CD4-positive, alpha-beta T cell treated with Interferon gamma for 1 hour (primary cell): ENCODE results near the gene URAD.
"Not testable (repeated sequence)": the region's sequence is repeated elsewhere in the genome, so short reads cannot be mapped to it uniquely, and the experiment has no call there.

ENCODE experiments used
- DNase-seq: peaks from one replicate; pipeline ENCODE4 v3.0.0-alpha.2; 2020

Gene URAD

DNA sequence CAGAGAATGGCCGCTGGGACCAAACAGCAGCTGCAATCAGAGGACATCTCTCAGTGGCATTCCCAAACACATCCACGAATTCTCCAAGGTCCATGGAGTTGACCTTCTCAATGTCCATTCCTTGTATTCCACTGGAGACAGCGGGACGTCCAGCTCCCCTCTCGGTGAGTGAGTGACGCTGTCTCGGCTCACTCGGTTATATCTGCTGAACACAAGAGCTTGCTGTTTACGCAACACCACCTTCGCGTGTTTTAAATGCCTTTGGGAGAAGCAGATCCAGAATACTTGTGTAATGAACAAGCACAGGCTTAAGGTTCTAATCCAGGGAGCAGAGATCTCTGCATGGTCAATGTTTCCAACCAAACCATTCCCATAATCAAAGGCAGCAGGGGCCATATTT lies at the start of gene URAD:
TSS of gene URAD (minus strand) at position 174 of the 400 bp plus-strand sequence. CDS start at position 118, 56 bp downstream.
- DNase-seq: no peak

- DNase-seq: no peak
Observed at GRCh38 chr13:28037399-28037798, 48.9 kb upstream of the URAD start.

DNA sequence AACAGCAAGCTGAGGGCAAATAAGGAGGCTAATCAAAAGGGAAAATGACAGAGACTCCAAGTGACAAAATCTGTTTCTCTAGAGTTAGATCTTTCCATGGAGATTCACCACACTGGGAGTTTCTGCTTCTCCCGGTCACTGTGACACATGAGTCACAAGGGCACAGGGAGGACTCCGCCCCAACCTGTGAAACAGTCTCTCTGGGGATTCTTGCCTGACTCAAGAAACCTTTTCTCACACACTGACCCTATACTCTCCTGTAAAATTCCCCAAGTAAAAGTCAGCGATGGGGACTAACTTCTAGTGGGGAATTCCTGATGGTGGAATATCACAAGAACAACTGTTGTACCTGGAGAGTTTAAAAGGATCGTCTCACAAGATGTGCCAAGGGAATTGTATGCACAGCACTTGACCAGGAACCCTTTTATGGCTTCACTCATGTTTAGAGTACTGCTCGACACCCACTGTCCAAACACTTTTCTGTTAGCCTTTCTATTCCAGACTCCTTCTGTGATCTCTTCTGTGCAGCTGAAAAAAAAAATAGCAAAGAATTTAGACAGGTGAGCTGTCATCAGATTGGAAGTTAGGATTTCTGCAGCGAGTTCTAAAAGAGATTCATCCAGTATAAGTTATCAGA lies 46.8 kb upstream of the URAD start:
- DNase-seq: no peak

DNA sequence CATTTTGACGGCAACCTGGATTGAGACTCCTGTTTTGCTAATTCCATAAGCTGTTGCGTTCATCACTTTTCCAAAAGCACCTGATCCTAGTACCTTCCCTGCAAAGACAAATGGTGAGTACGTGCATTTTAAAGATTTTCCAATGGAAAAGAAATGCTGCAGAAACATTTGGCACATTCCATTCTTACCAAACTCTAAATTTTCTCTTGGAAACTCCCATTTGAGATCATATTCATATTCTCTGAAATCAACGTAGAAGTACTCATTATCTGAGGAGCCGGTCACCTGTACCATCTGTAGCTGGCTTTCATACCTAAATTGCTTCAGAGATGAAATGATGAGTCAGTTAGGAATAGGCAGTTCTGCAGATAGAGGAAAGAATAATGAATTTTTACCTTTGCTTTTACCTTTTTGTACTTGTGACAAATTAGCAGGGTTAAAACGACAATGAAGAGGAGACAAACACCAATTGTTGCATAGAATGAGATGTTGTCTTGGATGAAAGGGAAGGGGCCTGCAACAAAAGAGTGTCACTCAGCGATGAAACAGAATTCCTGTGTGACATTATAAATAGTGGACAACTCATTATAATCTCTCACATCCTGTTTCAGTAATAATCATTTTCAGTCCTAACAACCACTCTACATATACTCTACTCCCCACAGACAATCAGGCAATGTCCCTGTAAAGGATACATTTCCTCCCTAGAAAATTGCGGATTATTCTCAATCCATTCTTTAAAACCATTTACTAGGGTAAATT lies 45.6 kb upstream of the URAD start:
- DNase-seq: no peak

DNA sequence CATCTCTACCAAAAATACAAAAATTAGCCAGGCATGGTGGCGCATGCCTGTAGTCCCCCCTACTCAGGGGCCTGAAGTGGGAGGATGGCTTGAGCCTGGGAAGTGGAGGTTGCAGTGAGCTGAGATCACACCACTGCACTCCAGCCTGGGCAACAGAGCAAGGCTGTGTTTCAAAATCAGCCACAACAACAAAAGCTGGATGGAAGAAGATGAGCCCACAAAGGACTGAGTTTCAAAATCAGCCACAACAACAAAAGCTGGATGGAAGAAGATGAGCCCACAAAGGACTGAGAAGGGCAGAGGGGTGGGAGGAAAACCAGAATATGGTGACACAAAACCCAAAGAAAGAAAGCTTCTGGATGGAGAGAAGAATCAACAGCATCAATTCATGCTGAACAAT lies 43.9 kb upstream of the URAD start:
- DNase-seq: not testable (repeated sequence)

DNA sequence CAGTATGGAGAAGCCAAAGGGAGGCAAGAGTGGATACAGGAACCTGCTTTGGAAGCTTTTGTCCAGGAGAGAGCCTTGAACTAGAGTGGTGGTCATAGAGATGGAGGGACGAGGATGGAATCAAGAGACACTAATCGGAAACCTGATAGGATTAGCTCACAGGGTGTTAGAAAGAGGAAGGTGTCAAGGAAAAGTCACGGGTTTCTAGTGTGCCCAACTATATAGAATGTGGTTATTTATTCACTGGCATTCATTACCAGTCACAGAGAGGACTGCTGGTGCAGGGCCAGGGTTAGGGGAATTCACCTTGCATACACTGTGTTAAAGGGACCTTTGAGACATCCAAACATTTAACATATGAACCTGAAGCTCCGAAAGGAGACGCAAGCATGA lies 43.4 kb upstream of the URAD start:
- no peak for DNase-seq

GRCh38 chr13:28031220-28031895 lies 42.9 kb upstream of the URAD start:
- peak; percentile 30 for DNase-seq

DNA sequence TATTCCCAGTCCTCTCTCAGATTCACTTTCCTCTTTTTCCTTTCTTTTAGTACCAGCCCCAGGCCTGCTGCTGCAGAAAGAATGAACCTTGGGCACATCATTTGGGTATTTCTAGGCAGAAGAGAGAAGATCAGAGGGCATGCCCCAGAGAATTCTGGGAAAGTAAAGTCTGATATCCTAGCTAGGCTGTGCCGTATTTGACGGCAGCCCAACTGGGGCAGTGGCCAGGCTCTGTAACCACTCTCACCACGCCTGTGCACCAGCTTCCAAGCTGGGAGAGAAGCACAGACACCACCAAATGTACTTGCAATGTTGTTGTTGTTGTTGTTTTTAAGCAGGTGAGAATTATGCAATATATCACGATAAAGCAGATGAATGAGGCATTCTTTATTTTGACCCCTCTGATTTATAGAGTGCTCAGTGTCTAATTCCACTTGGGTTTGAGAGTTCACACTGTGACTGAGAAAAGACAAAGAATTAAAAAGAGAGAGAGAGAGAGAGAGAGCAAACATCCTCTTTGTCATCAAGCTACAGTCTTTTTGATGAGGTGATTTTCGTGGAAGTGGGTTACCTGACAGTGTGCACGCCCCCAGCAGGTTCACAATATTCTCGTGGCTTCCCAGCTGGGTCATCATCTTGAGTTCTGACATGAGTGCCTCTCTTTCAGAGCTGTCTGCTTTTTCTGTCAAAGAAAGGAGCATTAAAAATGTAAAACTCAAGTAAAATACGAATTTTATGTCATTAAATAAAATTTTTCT lies 39.3 kb upstream of the URAD start:
- DNase-seq: no peak

GRCh38 chr13:28027071-28027470 lies 38.6 kb upstream of the URAD start:
- no peak for DNase-seq

- DNase-seq: no peak
Observed at GRCh38 chr13:28026508-28026907, 38.0 kb upstream of the URAD start.

DNA sequence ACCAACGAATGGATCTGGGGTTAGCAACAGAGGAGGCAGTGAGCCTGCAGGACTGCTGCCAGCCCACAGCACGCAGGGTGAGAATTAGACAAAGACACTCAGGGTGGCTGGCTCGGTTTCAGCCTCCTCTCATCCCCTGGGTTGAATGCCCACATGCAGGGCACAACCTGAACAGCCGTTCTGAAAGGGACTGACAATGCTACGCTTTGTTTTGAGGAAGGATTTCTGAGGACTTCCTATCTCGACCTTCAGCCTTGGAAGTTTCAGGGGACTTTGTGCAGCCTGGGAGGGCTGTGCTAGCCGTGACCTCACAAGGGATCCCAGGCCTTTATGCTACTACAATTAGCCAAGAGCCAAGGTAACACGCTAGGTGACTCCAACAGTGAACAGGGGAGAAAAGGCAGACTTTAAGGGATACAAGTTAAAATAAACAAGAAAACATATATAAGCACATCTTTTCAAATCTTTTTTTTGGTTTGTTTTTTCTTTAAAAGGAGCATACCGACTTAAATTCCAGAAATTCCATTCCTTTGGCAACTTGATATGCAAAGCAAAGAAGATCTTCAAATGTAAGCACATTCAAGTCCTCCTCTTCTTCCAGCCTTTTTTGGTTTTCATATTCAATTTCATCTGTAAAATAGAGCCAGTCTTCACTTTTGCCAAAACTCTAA lies 34.5 kb upstream of the URAD start:
- no peak for DNase-seq

DNA sequence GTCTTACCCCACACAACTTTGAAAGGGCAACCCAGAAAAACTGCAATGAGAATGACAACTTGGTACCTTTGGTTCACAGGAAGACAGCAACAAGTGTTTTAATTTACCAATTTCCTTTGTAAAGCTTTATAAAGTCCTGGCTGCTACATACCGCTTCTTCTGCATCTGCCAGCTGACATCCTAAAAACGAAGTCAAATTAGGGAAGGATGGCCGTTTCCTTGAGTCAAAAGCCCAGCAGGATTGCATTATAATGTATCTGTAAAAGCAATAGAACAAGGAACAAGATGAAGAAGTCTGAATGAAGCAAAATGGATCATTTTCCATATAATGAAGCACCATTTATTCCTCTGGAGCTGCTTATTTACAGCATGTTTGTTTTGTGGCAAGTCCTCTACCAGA lies 25.8 kb upstream of the URAD start:
- no peak for DNase-seq

GRCh38 chr13:28013482-28013881 lies 25.0 kb upstream of the URAD start:
- no peak for DNase-seq

GRCh38 chr13:28012896-28013295 lies 24.4 kb upstream of the URAD start:
- no peak for DNase-seq

- no peak for DNase-seq
Observed at GRCh38 chr13:28012383-28012782, 23.9 kb upstream of the URAD start.

- DNase-seq: no peak
Observed at GRCh38 chr13:28010046-28010445, 21.6 kb upstream of the URAD start.

DNA sequence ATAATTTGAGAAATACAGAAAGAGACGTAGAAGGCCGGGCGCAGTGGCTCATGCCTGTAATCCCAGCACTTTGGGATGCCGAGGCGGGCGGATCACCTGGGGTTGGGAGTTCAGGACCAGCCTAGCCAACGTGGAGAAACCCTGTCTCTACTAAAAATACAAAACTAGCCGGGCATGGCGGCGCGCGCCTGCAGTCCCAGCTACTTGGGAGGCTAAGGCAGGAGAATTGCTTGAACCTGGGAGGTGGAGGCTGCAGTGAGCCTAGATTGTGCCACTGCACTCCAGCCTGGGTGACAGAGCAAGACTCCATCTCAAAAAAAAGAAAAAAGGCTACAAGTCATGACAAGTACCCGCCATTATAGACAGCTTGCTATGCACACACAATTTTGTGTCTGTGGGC lies 16.5 kb upstream of the URAD start:
- not testable (repeated sequence) for DNase-seq

DNA sequence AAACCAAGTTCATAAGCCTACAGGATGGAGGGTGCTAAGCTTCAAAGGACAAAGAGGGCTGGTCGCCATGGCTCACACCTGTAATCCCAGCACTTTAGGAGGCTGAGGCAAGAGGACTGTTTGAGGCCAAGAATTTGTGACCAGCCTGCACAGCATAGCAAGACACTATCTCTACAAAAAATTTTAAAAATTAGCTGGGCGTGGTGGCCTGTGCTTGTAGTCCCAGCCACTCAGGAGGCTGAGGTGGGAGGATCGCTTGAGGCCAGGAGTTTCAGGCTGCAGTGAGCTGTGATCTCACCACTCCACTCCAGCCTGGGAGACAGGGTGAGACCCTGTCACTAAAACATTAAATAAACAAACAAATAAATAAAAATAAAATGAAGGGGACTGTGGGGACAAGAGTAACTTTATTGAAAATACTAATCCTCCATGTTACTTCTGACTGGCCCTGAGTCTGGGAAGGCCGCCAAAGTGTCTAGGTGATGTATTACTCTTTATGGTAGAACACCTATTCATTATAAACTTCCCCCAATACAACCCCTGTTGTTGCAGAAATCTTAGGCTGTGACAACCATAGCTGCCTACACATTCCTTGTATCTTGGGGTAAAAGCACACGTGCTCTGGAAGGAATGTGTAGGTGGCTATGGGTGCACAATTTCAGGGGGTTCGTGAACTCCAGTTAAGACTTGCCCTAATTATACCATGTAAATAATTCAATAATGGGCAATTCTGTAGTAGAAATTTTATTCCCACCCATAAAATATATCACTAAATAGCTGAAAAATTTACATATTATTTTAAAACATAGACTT lies 14.6 kb upstream of the URAD start:
- no peak for DNase-seq

DNA sequence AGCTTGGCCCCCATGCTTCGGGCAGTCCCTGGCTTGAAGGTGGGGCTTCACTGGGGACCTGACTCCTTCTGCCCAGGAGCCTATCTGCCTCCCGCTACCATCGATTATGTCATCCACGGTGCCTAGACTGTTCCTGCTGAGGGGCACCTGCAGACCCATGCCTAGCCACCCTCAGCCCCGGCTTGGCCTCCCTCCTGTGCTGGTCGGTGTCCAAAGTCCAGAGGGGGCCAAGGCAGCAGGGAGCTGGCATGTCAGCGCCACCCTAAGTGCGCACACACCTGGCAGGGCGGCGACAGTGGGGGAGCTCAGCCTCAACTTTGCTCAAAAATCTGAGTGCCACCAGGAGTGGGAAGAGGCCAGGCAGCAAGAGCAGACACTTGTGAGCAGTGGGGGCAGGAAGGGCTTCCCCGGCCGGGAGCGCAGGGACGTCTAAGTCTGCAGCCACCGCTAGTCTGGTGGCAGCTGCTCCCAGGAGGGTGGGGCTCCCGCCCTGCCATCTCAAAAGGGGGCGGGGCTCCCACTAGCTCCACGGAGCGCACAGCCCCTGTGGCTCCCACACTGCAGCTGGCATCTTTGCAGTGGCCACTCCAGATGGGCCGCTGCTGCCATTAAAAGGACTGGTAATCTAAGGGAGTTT lies 13.5 kb upstream of the URAD start:
- DNase-seq: no peak

DNA sequence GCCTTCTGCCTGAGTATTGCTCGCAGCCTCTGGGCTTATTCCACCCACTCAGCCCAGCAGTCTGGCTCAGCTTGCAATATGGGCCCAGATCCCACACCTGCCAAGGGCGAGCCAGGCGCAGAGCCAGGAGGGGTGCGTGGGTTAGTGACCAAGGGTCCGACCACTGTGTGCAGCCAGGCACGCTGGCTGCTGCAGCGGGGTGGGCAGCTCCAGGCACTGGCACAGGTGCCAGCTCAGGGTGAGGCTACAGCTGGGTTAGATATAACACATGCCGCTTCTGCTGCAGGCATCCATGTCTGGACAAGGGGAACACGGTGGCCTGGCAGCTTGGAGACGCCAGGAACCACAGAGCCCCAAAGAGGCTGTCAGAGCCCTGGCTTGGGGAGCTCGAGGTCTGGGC lies 12.6 kb upstream of the URAD start:
- DNase-seq: no peak

DNA sequence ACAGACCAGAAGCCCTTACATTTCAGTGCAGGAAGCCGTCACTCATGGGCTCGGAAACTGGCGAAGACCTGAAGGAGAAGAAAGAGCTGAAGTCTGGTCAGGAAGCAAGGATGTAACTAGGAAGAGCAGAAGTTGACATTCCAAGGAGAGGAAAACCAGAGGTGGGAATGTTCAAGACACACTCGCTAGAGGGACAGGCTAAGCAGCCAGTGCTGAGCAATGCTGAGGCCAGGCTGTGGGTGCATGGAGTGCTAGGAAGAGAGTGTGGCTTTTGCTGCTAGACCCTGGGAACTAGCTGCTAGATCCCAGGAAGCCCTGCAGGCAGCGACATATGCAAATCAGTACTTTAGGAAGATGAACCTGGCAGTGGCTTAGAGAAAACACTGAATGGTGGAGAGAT lies 12.1 kb upstream of the URAD start:
- DNase-seq: no peak
